Right lobe of liver (tissue), 4 donors: Measurements from ENCODE around the gene OPCML.

Experiments
- POLR2A ChIP-seq: fragments of 450-650 bp; IDR thresholded peaks from one replicate; pipeline ENCODE4 v1.6.1; 2017; ENCODE audit warnings: antibody characterized with exemption, mild to moderate bottlenecking
- TF ChIP-seq, protein P1 (sequence below), 4 donors: fragments of 200-600 bp in 3 of 4; fragments of 450-650 bp in 1 of 4; IDR thresholded peaks; one replicate each; pipeline versions ENCODE4 v1.5.1 to v1.8.0; 2016 to 2022; ENCODE audit warnings: antibody characterized with exemption in 4 of 4, mild to moderate bottlenecking in 2 of 4
- donor health status: DM: no; HTN: no; CAD: no.
- donor health status: DM: no; HTN: no; CAD: no.
- donor health status: DM: no; HTN: yes; CAD: no.

GRCh38 chr11:133254601-133255000 is 277.7 kb downstream of the OPCML start:
- TF ChIP-seq, protein P1, sequence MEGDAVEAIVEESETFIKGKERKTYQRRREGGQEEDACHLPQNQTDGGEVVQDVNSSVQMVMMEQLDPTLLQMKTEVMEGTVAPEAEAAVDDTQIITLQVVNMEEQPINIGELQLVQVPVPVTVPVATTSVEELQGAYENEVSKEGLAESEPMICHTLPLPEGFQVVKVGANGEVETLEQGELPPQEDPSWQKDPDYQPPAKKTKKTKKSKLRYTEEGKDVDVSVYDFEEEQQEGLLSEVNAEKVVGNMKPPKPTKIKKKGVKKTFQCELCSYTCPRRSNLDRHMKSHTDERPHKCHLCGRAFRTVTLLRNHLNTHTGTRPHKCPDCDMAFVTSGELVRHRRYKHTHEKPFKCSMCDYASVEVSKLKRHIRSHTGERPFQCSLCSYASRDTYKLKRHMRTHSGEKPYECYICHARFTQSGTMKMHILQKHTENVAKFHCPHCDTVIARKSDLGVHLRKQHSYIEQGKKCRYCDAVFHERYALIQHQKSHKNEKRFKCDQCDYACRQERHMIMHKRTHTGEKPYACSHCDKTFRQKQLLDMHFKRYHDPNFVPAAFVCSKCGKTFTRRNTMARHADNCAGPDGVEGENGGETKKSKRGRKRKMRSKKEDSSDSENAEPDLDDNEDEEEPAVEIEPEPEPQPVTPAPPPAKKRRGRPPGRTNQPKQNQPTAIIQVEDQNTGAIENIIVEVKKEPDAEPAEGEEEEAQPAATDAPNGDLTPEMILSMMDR (IDR thresholded peaks at IDR 0.05), result no peak
- no peak for TF ChIP-seq POLR2A
